Activated CD4-positive, alpha-beta T cell treated with anti-CD3 and anti-CD28 coated beads, Interleukin-2, amount 50 U/mL, for 24 hours (primary cell): ENCODE measurements around the gene SLC7A7.
"Not testable (repeated sequence)": the region's sequence is repeated elsewhere in the genome, so short reads cannot be mapped to it uniquely, and the experiment has no call there.

Source experiments
- DNase-seq, 2 donors: peaks; one replicate each; pipeline ENCODE4 v3.0.0-alpha.2; 2020; ENCODE audit warnings: low read depth in 1 of 2, low spot score in 1 of 2

The SLC7A7 gene

GRCh38 chr14:22814941-22815713, at the start of gene SLC7A7:
Gene SLC7A7 (minus strand): TSS chr14:22815435. CDS start chr14:22813398, 2,037 bp downstream.
- DNase-seq = no peak

DNA sequence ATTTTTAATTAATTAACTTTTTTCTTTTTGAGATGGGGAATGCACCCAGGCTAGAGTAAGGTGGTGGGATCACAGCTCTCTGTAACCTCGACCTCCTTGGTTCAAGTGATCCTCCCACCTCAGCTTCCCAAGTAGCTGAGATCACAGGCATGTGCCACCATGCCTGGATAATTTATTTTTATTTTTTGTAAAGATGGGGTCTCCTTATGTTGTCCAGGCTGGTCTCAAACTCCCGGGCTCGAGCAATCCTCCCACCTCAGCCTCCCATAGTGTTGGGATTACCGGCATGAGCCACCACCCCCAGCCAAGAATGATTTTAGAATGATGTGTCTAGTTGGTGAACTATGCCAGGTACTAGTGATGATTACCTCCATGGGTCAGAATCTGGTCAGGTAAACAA, 49.7 kb upstream of the SLC7A7 start:
- no peak for DNase-seq

DNA sequence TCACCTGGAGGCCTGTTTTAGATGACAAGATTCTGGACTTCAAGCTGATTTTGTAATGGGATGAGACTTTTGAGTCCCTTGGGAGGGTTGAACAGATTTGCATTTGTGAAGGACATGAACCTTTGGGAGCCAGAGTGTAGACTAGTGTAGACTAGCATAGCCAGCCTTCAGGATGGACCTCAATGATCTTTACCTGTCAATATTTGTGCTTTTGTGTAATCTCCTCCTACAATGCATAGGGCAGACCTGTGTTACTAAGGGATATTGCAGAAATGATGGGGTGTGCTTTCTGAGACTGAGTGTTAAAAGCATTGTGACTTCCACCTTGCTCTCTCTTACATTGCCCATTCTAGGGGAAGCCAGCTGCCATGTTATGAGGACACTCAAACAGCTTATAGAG, 46.4 kb upstream of the SLC7A7 start:
- no peak for DNase-seq

DNA sequence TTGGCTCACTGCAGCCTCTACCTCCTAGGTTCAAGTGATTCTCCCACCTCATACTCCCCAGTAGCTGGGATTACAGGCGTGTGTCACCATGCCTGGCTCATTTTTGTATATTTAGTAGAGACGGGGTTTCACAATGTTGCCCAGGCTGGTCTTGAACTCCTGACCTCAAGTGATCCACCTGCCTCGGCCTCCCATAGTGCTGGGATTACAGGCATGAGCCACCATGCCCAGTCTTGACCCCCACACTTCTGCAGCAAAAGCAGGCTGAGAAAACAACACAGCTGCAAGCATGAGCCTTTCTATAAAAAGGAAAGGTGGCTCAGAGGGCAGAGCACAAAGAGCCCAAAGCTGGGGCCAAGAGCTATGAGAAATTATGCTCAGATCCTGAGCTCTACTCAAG, 45.1 kb upstream of the SLC7A7 start:
- DNase-seq = not testable (repeated sequence)

DNA sequence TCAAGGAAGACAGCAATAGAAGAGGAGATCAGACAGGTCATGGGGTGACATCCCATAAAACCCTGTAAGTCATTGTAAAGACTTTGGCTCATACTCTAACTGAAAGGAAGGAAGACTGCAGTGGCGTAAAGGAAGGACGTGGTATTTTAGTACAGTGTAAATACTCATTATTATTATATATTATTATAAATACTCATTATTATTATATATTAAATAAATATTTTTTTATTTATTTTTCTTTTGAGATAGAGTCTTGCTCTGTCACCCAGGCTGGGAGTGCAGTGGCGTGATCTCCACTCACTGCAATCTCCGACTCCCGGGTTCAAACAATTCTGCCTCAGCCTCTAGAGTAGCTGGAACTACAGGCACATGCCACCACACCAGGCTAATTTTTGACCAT, 41.2 kb upstream of the SLC7A7 start:
- DNase-seq = no peak

DNA sequence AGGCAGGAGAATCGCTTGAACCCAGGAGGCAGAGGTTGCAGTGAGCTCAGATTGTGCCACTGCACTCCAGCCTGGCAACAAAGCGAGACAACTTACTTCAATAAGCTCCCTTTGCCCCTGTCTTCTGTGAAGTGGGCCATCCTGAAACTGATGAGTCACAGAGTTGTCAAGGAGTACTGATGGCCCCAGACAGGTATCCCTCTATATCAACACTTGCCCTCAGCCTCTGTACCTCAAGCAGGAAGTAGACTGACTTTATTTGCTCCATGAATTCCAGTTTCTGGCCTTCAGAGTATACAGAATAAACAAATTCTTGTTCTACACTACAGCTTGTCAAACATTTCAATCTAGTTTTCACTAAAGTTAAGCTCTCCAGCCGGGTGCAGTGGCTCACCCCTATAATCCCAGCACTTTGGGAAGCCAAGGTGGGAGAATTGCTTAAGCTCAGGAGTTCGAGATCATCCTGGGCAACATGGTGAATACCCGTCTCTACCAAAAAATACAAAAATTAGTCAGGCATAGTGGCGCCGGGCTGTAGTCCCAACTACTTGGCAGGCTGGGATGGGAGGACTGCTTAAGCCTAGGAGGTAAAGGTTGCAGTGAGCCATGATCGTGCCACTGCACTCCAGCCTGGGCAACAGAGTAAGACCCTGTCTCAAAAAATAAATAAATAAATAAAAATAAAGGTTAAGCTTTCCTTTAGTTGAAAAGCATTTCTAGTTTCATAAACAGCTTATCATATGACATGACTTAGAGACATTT, 39.9 kb upstream of the SLC7A7 start:
- DNase-seq = no peak

DNA sequence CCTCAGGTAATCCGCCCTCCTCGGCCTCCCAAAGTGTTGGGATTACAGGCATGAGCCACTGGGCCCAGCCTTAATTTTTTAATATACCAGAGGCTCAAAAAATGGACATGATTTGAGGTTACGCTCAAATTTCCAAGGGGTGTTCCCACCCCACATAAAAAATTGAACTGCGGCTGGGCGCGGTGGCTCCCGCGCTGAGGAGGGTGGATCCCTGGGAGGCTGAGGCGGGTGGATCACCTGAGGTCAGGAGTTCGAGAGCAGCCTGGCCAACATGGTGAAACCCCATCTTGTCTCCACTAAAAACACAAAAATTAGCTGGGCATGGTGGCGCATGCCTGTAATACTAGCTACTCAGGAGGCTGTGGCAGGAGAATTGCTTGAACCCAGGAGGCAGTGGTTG, 39.1 kb upstream of the SLC7A7 start:
- not testable (repeated sequence) for DNase-seq

- DNase-seq = peak; percentile 90 to 95
Observed at GRCh38 chr14:22852940-22853767, 37.9 kb upstream of the SLC7A7 start.

DNA sequence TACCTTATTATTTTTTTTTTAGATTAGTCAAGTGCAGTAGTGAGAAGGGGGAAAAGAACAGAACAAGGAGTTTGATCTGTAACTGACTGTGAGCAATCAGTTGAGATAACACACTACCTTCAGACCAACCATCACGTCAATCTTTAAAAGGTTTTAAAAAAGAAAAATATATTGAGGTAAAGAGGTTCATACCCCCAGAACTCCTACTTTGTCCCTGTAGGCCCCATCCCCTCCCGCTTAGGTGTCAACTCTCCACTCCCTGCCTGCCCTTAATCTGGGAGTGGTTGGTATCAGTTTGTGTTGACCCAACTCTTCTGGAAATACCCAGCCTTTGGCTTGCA, 37.3 kb upstream of the SLC7A7 start:
- DNase-seq = no peak

DNA sequence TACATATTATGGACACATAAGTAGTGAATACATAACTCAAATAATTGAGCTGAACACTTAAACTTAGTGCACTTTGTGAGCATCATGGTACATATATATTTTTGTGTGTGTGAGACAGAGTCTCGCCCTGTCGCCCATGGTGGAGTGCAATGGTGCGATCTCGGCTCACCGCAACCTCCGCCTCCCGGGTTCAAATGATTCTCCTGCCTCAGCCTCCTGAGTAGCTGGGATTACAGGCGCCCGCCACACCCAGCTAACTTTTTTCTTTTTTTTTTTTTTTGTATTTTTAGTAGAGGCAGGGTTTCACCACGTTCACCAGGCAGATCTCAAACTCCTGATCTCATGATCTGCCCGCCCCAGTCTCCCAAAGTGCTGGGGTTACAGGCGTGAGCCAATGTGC, 36.9 kb upstream of the SLC7A7 start:
- DNase-seq = not testable (repeated sequence)

- no peak for DNase-seq
Observed at GRCh38 chr14:22850944-22851764, 35.9 kb upstream of the SLC7A7 start.

- DNase-seq = no peak
Observed at GRCh38 chr14:22849212-22849819, 34.1 kb upstream of the SLC7A7 start.

DNA sequence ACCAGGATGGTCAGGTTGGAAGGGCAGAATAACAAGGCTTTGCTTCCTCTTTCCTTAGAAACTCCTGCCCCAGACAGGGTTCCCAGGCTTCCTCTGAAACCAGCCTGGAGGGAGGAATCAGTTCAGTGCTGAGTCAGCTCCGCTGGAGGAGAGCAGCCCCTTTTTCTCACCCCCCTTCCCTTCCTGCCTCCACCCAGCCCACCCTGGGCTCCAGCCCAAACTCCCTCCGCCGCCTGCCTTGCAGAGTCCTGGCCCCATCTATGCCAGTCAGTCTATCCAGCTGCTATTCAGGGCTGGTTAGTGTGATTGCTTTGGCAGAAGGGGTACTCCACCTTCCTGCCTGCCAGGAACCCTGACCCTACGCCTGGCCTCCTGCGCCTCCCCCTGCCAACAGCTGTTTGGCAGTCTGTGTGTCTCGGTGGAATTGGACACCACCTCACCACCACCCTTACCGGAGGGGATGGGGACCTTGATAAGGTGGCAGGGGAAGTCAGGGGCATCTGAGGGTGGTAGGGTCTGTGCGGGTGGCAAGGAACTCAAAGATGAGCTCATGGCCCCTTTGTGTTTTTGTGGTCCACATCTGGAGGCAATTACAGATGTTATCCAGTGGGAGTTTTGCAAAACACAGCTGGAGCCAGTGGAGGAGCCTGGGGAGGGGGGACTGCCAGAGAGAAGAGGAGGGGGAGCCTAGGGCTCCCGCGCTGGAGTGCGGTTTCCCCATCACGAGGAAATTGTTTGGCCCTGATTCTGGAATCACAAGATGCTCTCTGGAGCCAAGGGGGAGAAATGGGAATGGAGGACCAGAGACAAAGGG, 33.3 kb upstream of the SLC7A7 start:
- no peak for DNase-seq

GRCh38 chr14:22847661-22848341, 32.6 kb upstream of the SLC7A7 start:
- DNase-seq = no peak

DNA sequence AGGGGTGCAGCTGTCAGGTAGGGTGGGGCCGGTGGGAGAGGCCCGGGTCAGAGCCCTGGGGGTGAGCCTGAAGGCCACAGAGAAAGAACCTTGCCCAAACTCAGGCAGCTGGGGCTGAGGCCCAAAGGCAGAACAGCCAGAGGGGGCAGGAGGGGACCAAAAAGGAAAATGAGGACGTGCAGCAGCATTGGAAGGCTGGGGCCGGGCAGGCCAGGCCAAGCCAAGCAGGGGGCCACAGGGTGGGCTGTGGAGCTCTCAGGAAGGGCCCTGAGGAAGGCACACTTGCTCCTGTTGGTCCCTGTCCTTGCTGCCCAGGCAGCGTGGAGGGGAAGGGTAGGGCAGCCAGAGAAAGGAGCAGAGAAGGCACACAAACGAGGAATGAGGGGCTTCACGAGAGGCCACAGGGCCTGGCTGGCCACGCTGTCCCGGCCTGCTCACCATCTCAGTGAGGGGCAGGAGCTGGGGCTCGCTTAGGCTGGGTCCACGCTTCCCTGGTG, 31.6 kb upstream of the SLC7A7 start:
- no peak for DNase-seq

GRCh38 chr14:22845821-22846625, 30.8 kb upstream of the SLC7A7 start:
- DNase-seq = no peak

- no peak for DNase-seq
Observed at GRCh38 chr14:22845103-22845394, 29.8 kb upstream of the SLC7A7 start.
